GM23338 (cell line): ENCODE results near the gene MRPL18. TPM values are rescaled to one million over a fixed set of nuclear protein-coding genes. Genes with fewer than 3 reads are reported as not detected.

Experiments used
- ATAC-seq: fragments of 200-7000 bp; cut with Tn5 transposase; 3 replicates; pipeline ENCODE4 v1.9.1; 2020
- DNase-seq: peaks from one replicate; pipeline ENCODE4 v3.0.0-alpha.2; 2015; ENCODE audit warnings: low spot score
- H2AFZ ChIP-seq: fragments of 200-600 bp; sonication (generic); 2 replicates; pipeline ENCODE4 v1.8.0; 2016; ENCODE audit warnings: antibody characterized with exemption, mild to moderate bottlenecking, moderate library complexity
- H3F3A ChIP-seq: fragments of 200-600 bp; sonication (generic); replicated peaks from 2 replicates; pipeline ENCODE4 v1.8.0; 2017; ENCODE audit warnings: antibody characterized with exemption, mixed run types, low read depth
- H3K27ac ChIP-seq: fragments of 200-600 bp; sonication (generic); 2 replicates; pipeline ENCODE4 v1.6.1; 2016; ENCODE audit warnings: low read depth
- H3K27me3 ChIP-seq: fragments of 200-600 bp; sonication (generic); 2 replicates; pipeline ENCODE4 v1.8.0; 2016; ENCODE audit warnings: mild to moderate bottlenecking, mixed run types, moderate library complexity; ENCODE audit not compliant: insufficient read depth
- H3K36me3 ChIP-seq: fragments of 200-600 bp; sonication (generic); 2 replicates; pipeline ENCODE4 v1.8.0; 2016; ENCODE audit warnings: mild to moderate bottlenecking; ENCODE audit not compliant: insufficient read depth
- H3K4me1 ChIP-seq: fragments of 200-600 bp; sonication (generic); 2 replicates; pipeline ENCODE4 v1.8.0; 2016; ENCODE audit warnings: mild to moderate bottlenecking, moderate library complexity; ENCODE audit not compliant: insufficient read depth
- H3K4me2 ChIP-seq: fragments of 200-600 bp; sonication (generic); 2 replicates; pipeline ENCODE4 v1.7.1; 2017; ENCODE audit warnings: mixed run types
- H3K4me3 ChIP-seq: fragments of 200-600 bp; sonication (generic); 2 replicates; pipeline ENCODE4 v1.6.1; 2016; ENCODE audit warnings: mixed run types
- H3K79me2 ChIP-seq: fragments of 200-600 bp; sonication (generic); replicated peaks from 2 replicates; pipeline ENCODE4 v1.8.0; 2017; ENCODE audit warnings: mild to moderate bottlenecking; ENCODE audit not compliant: insufficient read depth
- H3K9me2 ChIP-seq: fragments of 200-600 bp; sonication (generic); 2 replicates; pipeline ENCODE4 v1.8.0; 2017; ENCODE audit not compliant: insufficient read depth
- H4K20me1 ChIP-seq: fragments of 200-600 bp; sonication (generic); replicated peaks from 2 replicates; pipeline ENCODE4 v1.8.0; 2017; ENCODE audit warnings: mild to moderate bottlenecking; ENCODE audit not compliant: insufficient read depth
- H3K27ac Mint-ChIP-seq: 2 replicates; pipeline ENCODE4 v1.8.0; 2020; ENCODE audit warnings: inconsistent platforms, mild to moderate bottlenecking, moderate library complexity, mixed read lengths
- H3K27me3 Mint-ChIP-seq: 3 replicates; pipeline ENCODE4 v1.8.0; 2022; ENCODE audit warnings: low read depth, mild to moderate bottlenecking, moderate library complexity, mixed read lengths, inconsistent platforms; ENCODE audit not compliant: insufficient read depth, poor library complexity
- H3K36me3 Mint-ChIP-seq: 3 replicates; pipeline ENCODE4 v1.8.0; 2021; ENCODE audit warnings: low read depth, mild to moderate bottlenecking, inconsistent platforms, moderate library complexity, mixed read lengths
- H3K4me1 Mint-ChIP-seq: 3 replicates; pipeline ENCODE4 v1.8.0; 2020; ENCODE audit warnings: mild to moderate bottlenecking, inconsistent platforms, mixed read lengths
- H3K4me3 Mint-ChIP-seq: 3 replicates; pipeline ENCODE4 v1.8.0; 2021; ENCODE audit warnings: moderate library complexity, mild to moderate bottlenecking, inconsistent platforms, mixed read lengths
- H3K9me3 Mint-ChIP-seq: 3 replicates; pipeline ENCODE4 v1.8.0; 2020; ENCODE audit warnings: moderate library complexity, mild to moderate bottlenecking, inconsistent platforms, mixed read lengths
- CREB1 ChIP-seq: fragments of 250-450 bp; sonication (Bioruptor Pico); IDR thresholded peaks from 2 replicates; pipeline ENCODE4 v1.5.0; 2020; ENCODE audit warnings: low read depth, mild to moderate bottlenecking, moderate library complexity
- CTCF ChIP-seq, 2 experiments: fragments of 200-600 bp in 1 of 2; sonication (generic) in 1 of 2; conservative IDR thresholded peaks; 2 replicates each; pipeline versions ENCODE4 v1.5.1 to v1.6.1; 2016 to 2017; ENCODE audit warnings: antibody characterized with exemption in 2 of 2, low read depth in 2 of 2, mild to moderate bottlenecking in 2 of 2, moderate library complexity in 1 of 2
- ETS1 ChIP-seq: IDR thresholded peaks from 2 replicates; pipeline ENCODE4 v1.6.1; 2016; ENCODE audit warnings: antibody characterized with exemption
- EZH2 ChIP-seq: fragments of 200-600 bp; sonication (generic); IDR thresholded peaks from one replicate; pipeline ENCODE4 v1.8.0; 2017; ENCODE audit warnings: antibody characterized with exemption, mild to moderate bottlenecking, low read depth; ENCODE audit not compliant: unreplicated experiment
- EZH2phosphoT487 ChIP-seq: fragments of 200-600 bp; sonication (generic); IDR thresholded peaks from one replicate; pipeline ENCODE4 v1.8.1; 2018; ENCODE audit warnings: antibody characterized with exemption; ENCODE audit not compliant: unreplicated experiment
- JUNB ChIP-seq: IDR thresholded peaks from one replicate; pipeline ENCODE4 v1.6.1; 2016; ENCODE audit warnings: antibody characterized with exemption; ENCODE audit not compliant: unreplicated experiment
- NANOG ChIP-seq: IDR thresholded peaks from 2 replicates; pipeline ENCODE4 v1.6.1; 2016; ENCODE audit warnings: antibody characterized with exemption, borderline replicate concordance
- POLR2AphosphoS5 ChIP-seq: IDR thresholded peaks from 2 replicates; pipeline ENCODE4 v1.6.1; 2016; ENCODE audit warnings: antibody characterized with exemption, low read depth
- REST ChIP-seq: IDR thresholded peaks from one replicate; pipeline ENCODE4 v1.6.1; 2018; ENCODE audit warnings: antibody characterized with exemption; ENCODE audit not compliant: unreplicated experiment
- STAT1 ChIP-seq: IDR thresholded peaks from one replicate; pipeline ENCODE4 v1.6.1; 2016; ENCODE audit warnings: antibody characterized with exemption; ENCODE audit not compliant: unreplicated experiment
- ZNF114 ChIP-seq: fragments of 250-450 bp; sonication (Bioruptor Pico); IDR thresholded peaks from 2 replicates; pipeline ENCODE4 v1.5.0; 2020; ENCODE audit warnings: mild to moderate bottlenecking, moderate library complexity
- ZNF331 ChIP-seq: fragments of 250-450 bp; sonication (Bioruptor Pico); IDR thresholded peaks from 2 replicates; pipeline ENCODE4 v1.5.0; 2020; ENCODE audit warnings: low read depth, mild to moderate bottlenecking, moderate library complexity
- ZNF462 ChIP-seq: fragments of 250-450 bp; sonication (Bioruptor Pico); IDR thresholded peaks from 2 replicates; pipeline ENCODE4 v1.5.0; 2020; ENCODE audit warnings: mild to moderate bottlenecking, moderate library complexity
- polyA plus RNA-seq: library from polyadenylated mRNA; unstranded; fragments of >200 nt; fragmentation: Nextera tagmentation; extraction: Ambion mirVana; gene quantifications from 2 replicates; pipeline ENCODE4 v1.2.1, GENCODE V29; 2016
- total RNA-seq: library from RNA; depleted of rRNA; stranded (reverse); fragments of >200 nt; shearing (Covaris generic); gene quantifications from 2 replicates; pipeline ENCODE4 v1.2.3, GENCODE V29; 2014

The MRPL18 gene
- total and polyA plus RNA-seq, 2 experiments from 2014 or later = 91.4 to 228 TPM

- ATAC-seq (no peak), DNase-seq (no peak)
- no peaks in the 10 kb centered on the region for H3K27me3 ChIP-seq
- Mint-ChIP-seq H3K4me3 (no peak overlapping the region), H3K27me3 (peaks cover 17% of the 10 kb centered on the region), H3K36me3 (no peaks in the 10 kb centered on the region; the same call in 2 of the 3 replicates), H3K27ac (no peak overlapping the region), H3K9me3 (no peaks in the 10 kb centered on the region), H3K4me1 (peaks cover 16% of the 10 kb centered on the region)
- no peak overlapping the region for H3K27ac ChIP-seq
- H3K36me3 ChIP-seq = no peaks in the 10 kb centered on the region
- H3K4me3 ChIP-seq = no peak overlapping the region
- H3F3A ChIP-seq = no peaks in the 10 kb centered on the region
- H3K4me1 ChIP-seq = no peaks in the 10 kb centered on the region
- H3K79me2 ChIP-seq = no peaks in the 10 kb centered on the region
- no peak overlapping the region for H3K4me2 ChIP-seq
- no peak overlapping the region for H2AFZ ChIP-seq
- TF ChIP-seq JUNB = no peak
- no peak for TF ChIP-seq ZNF331 (CRISPR knock-in tag)
- TF ChIP-seq REST = no peak
- no peak for TF ChIP-seq ETS1
- TF ChIP-seq CTCF (conservative IDR thresholded peaks at IDR 0.05; ENCODE audit: low read depth in 2 of 2) = no peak
- TF ChIP-seq CREB1 (CRISPR knock-in tag) = no peak
- no peak for TF ChIP-seq ZNF462 (CRISPR knock-in tag)
- TF ChIP-seq NANOG = no peak
- TF ChIP-seq POLR2AphosphoS5 = no peak
- no peak for TF ChIP-seq ZNF114 (CRISPR knock-in tag)
- no peak for TF ChIP-seq STAT1
- TF ChIP-seq EZH2 = no peak
- TF ChIP-seq EZH2phosphoT487 = no peak
- H3K9me2 ChIP-seq = no peaks in the 10 kb centered on the region
- no peaks in the 10 kb centered on the region for H4K20me1 ChIP-seq
Measured at GRCh38 chr6:159821726-159822125, 31.5 kb downstream of the MRPL18 start.
